ENCODE data around the gene BAZ1B.

BAZ1B gene

DNA sequence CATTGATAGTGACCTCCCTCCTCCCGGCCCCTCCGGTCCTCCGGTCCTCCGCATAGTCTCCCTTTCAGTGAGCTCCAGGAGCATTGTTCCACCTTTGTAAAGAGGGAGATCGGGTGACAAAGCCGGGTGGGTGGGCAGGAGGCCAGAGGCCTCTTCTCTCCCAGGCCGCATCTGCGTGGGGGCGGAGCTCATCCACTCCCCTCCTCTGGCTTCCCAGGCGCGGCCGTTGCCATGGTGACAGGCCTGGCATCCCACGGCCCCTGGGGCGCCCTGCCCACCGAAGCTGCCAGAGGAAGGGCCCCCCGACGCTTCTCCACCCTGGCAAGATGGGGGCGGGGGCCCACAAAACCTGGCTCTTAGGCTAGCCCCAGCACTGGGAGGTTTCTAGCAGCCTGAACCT lies 92.9 kb downstream of the BAZ1B start:
- Histone ChIP-seq H3K4me3 (ENCODE audit: low read depth in 1 of 2, low read length in 2 of 2) (no peak overlapping the region), H3K79me2 (ENCODE audit: insufficient read depth, low read length) (no peaks in the 10 kb centered on the region), H3K4me2 (ENCODE audit: insufficient read depth, low read length) (no peak overlapping the region), H3K36me3 (ENCODE audit: insufficient read depth, low read length) (no peaks in the 10 kb centered on the region), H4K20me1 (ENCODE audit: insufficient read depth, low read length) (no peaks in the 10 kb centered on the region; the same call in 1 of the 2 replicates), H3K9me3 (ENCODE audit: insufficient read depth, low read length, severe bottlenecking) (no peaks in the 10 kb centered on the region), H3K9ac (ENCODE audit: low read depth, low read length) (no peak overlapping the region), H3K27me3 (ENCODE audit: insufficient read depth, low read length, poor library complexity) (no peaks in the 10 kb centered on the region), H2AFZ (ENCODE audit: low read depth, low read length) (no peak overlapping the region), H3K27ac (ENCODE audit: low read length) (no peak overlapping the region), H3K4me1 (ENCODE audit: insufficient read depth, low read length) (no peaks in the 10 kb centered on the region; the same call in 1 of the 2 replicates)
- no peak for DNase-seq
- no peak for ATAC-seq (ENCODE audit: insufficient read depth, low read depth)
- TF ChIP-seq, protein P1, sequence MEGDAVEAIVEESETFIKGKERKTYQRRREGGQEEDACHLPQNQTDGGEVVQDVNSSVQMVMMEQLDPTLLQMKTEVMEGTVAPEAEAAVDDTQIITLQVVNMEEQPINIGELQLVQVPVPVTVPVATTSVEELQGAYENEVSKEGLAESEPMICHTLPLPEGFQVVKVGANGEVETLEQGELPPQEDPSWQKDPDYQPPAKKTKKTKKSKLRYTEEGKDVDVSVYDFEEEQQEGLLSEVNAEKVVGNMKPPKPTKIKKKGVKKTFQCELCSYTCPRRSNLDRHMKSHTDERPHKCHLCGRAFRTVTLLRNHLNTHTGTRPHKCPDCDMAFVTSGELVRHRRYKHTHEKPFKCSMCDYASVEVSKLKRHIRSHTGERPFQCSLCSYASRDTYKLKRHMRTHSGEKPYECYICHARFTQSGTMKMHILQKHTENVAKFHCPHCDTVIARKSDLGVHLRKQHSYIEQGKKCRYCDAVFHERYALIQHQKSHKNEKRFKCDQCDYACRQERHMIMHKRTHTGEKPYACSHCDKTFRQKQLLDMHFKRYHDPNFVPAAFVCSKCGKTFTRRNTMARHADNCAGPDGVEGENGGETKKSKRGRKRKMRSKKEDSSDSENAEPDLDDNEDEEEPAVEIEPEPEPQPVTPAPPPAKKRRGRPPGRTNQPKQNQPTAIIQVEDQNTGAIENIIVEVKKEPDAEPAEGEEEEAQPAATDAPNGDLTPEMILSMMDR (IDR thresholded peaks at IDR 0.05; ENCODE audit: borderline replicate concordance, extremely low read depth, low read length, poor library complexity, severe bottlenecking), result no peak
- TF ChIP-seq EZH2 (IDR thresholded peaks at IDR 0.05; ENCODE audit: borderline replicate concordance, low read depth, low read length, severe bottlenecking), result no peak

DNA sequence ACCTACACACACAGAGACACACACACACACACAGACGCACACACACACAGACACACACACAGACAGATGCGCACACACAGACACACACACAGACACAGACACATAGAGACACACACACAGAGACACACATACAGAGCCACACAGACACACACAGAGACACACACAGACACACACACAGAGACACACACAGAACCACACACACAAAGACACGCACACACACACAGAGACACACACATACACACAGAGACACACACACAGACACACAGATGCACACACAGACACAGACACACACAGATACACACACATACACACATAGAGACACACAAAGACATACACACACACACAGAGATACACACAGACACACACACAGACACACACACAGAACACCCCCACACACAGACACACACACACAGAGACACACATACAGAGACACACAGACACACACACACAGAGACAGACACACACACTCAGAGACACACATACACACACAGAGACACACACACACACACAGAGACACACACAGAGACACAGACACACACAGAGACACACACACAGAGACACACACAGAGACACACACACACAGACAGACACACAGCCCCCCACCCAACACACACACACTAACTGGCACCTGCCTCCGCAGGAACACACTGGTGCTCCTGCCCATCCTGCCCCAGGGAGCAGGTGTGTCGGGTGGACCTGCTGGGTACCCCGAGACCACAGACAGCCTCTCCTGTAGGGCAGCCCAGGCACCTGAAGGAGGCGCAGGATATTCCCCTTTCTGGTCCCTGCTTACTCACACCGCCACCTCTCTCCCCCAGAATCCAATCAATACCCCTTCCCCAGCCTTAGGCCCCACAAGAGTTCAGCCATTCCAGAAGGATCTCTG lies 93.9 kb downstream of the BAZ1B start:
- DNase-seq (no peak), ATAC-seq (ENCODE audit: insufficient read depth, low read depth) (0 out of 3 replicates have a peak, but pooled peaks have one; percentile 27)
- Histone ChIP-seq H3K4me3 (ENCODE audit: low read depth in 1 of 2, low read length in 2 of 2) (no peak overlapping the region), H2AFZ (ENCODE audit: low read depth, low read length) (no peak overlapping the region), H3K27ac (ENCODE audit: low read length) (no peak overlapping the region), H3K27me3 (ENCODE audit: insufficient read depth, low read length, poor library complexity) (no peaks in the 10 kb centered on the region), H3K36me3 (ENCODE audit: insufficient read depth, low read length) (no peaks in the 10 kb centered on the region), H3K9ac (ENCODE audit: low read depth, low read length) (no peak overlapping the region), H3K4me1 (ENCODE audit: insufficient read depth, low read length) (no peaks in the 10 kb centered on the region; the same call in 1 of the 2 replicates), H4K20me1 (ENCODE audit: insufficient read depth, low read length) (no peaks in the 10 kb centered on the region; the same call in 1 of the 2 replicates), H3K79me2 (ENCODE audit: insufficient read depth, low read length) (no peaks in the 10 kb centered on the region), H3K4me2 (ENCODE audit: insufficient read depth, low read length) (no peak overlapping the region), H3K9me3 (ENCODE audit: insufficient read depth, low read length, severe bottlenecking) (no peaks in the 10 kb centered on the region)
- no peak for TF ChIP-seq EZH2 (IDR thresholded peaks at IDR 0.05; ENCODE audit: borderline replicate concordance, low read depth, low read length, severe bottlenecking)
- TF ChIP-seq, protein P1 (IDR thresholded peaks at IDR 0.05; ENCODE audit: borderline replicate concordance, extremely low read depth, low read length, poor library complexity, severe bottlenecking), result peak; percentile 24

DNA sequence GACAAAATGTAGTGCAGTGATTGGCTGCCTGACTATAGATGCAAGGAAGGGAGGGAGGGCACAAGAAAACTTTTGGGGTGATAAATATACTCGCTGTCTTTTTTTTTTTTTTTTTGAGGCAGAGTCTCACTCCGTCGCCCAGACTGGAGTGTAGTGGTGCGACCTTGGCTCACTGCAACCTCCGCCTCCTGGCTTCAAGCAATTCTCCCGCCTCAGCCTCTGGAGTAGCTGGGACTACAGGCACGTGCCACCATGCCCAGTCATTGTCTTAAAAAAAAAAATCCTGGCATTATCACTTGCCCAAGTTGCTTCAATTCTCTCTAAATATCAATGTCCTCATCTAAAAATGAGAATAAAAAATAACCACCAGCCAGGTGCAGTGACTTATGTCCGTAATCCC lies 96.1 kb downstream of the BAZ1B start:
- Histone ChIP-seq H3K79me2 (ENCODE audit: insufficient read depth, low read length) (no peaks in the 10 kb centered on the region), H3K27me3 (ENCODE audit: insufficient read depth, low read length, poor library complexity) (no peaks in the 10 kb centered on the region), H4K20me1 (ENCODE audit: insufficient read depth, low read length) (no peaks in the 10 kb centered on the region), H3K4me3 (ENCODE audit: low read depth in 1 of 2, low read length in 2 of 2) (no peak overlapping the region), H3K4me1 (ENCODE audit: insufficient read depth, low read length) (peaks cover under 1% of the 10 kb centered on the region; the same call in 1 of the 2 replicates), H3K36me3 (ENCODE audit: insufficient read depth, low read length) (no peaks in the 10 kb centered on the region), H2AFZ (ENCODE audit: low read depth, low read length) (no peak overlapping the region), H3K9ac (ENCODE audit: low read depth, low read length) (no peak overlapping the region), H3K4me2 (ENCODE audit: insufficient read depth, low read length) (no peak overlapping the region), H3K9me3 (ENCODE audit: insufficient read depth, low read length, severe bottlenecking) (no peaks in the 10 kb centered on the region), H3K27ac (ENCODE audit: low read length) (no peak overlapping the region)
- DNase-seq, result no peak
- TF ChIP-seq, protein P1 (IDR thresholded peaks at IDR 0.05; ENCODE audit: borderline replicate concordance, extremely low read depth, low read length, poor library complexity, severe bottlenecking), result no peak
- TF ChIP-seq EZH2 (IDR thresholded peaks at IDR 0.05; ENCODE audit: borderline replicate concordance, low read depth, low read length, severe bottlenecking), result no peak
- no peak for ATAC-seq (ENCODE audit: insufficient read depth, low read depth)
